GM21447 (cell line): ENCODE data around the gene TAS2R8.
"Not testable (repeated sequence)": the region's sequence is repeated elsewhere in the genome, so short reads cannot be mapped to it uniquely, and the experiment has no call there.

ENCODE experiments used
- ATAC-seq: cut with Tn5 transposase; IDR thresholded peaks from one replicate; pipeline ENCODE4 v1.9.1; 2021; ENCODE audit not compliant: unreplicated experiment

TAS2R8 gene

GRCh38 chr12:10807186-10807585, at the start of gene TAS2R8:
Gene TAS2R8, minus strand, starts transcription at chr12:10807286. Its CDS starts 306 bp downstream, at chr12:10806980.
- ATAC-seq, result no peak

GRCh38 chr12:10855807-10856206, 48.7 kb upstream of the TAS2R8 start:
- ATAC-seq, result no peak

GRCh38 chr12:10853776-10854175, 46.7 kb upstream of the TAS2R8 start:
- ATAC-seq, result no peak

- no peak for ATAC-seq
These were observed 44.3 kb upstream of the TAS2R8 start for GRCh38 chr12:10851243-10851858.

GRCh38 chr12:10849425-10849878, 42.4 kb upstream of the TAS2R8 start, which contains the start of gene PRR4:
Gene PRR4, minus strand, starts transcription at chr12:10849475. Its CDS starts 38 bp downstream, at chr12:10849437.
- no peak for ATAC-seq

- no peak for ATAC-seq
These were observed 40.7 kb upstream of the TAS2R8 start for GRCh38 chr12:10847744-10848143.

- ATAC-seq, result no peak
These were observed 35.8 kb upstream of the TAS2R8 start for GRCh38 chr12:10842862-10843261.

GRCh38 chr12:10838461-10838860, 31.4 kb upstream of the TAS2R8 start:
- ATAC-seq, result no peak

- no peak for ATAC-seq
These were observed 22.9 kb upstream of the TAS2R8 start for GRCh38 chr12:10829994-10830393.

- ATAC-seq, result no peak
These were observed 19.2 kb upstream of the TAS2R8 start, which contains the start of gene TAS2R10 for GRCh38 chr12:10826258-10826657. Gene TAS2R10, minus strand, starts transcription at chr12:10826358. Its CDS starts 89 bp downstream, at chr12:10826269.

- no peak for ATAC-seq
These were observed 17.9 kb upstream of the TAS2R8 start for GRCh38 chr12:10824957-10825356.

GRCh38 chr12:10811883-10812536, 4.9 kb upstream of the TAS2R8 start:
- ATAC-seq, result no peak

- no peak for ATAC-seq
These were observed 3.0 kb upstream of the TAS2R8 start, which contains the start of gene TAS2R9 for GRCh38 chr12:10810068-10810467. Gene TAS2R9, minus strand, starts transcription at chr12:10810168. Its CDS starts 93 bp downstream, at chr12:10810075.

GRCh38 chr12:10802587-10802986, 4.5 kb downstream of the TAS2R8 start, which contains the start of gene TAS2R7:
Gene TAS2R7, minus strand, starts transcription at chr12:10802627. Its CDS starts 57 bp downstream, at chr12:10802570.
- no peak for ATAC-seq

- ATAC-seq, result no peak
These were observed 5.3 kb downstream of the TAS2R8 start for GRCh38 chr12:10801741-10802140.

GRCh38 chr12:10794222-10794621, 12.9 kb downstream of the TAS2R8 start:
- ATAC-seq, result no peak

- not testable (repeated sequence) for ATAC-seq
These were observed 15.3 kb downstream of the TAS2R8 start for GRCh38 chr12:10791769-10792168.

- no peak for ATAC-seq
These were observed 23.8 kb downstream of the TAS2R8 start for GRCh38 chr12:10783252-10783651.

GRCh38 chr12:10779103-10779502, 28.0 kb downstream of the TAS2R8 start:
- no peak for ATAC-seq

- ATAC-seq, result no peak
These were observed 35.9 kb downstream of the TAS2R8 start for GRCh38 chr12:10771132-10771733.

GRCh38 chr12:10759657-10760056, 47.4 kb downstream of the TAS2R8 start:
- no peak for ATAC-seq

GRCh38 chr12:10756194-10756593, 50.9 kb downstream of the TAS2R8 start:
- ATAC-seq, result no peak
